IMR-90 (cell line): ENCODE measurements around the gene HARS2. TPM values are rescaled to one million over a fixed set of nuclear protein-coding genes. Genes with fewer than 3 reads are reported as not detected.

ENCODE experiments used
- ATAC-seq: fragments of 200-7000 bp; cut with Tn5 transposase; 2 replicates; pipeline ENCODE4 v1.9.1; 2020; ENCODE audit warnings: low read depth, mild to moderate bottlenecking, moderate library complexity
- BruUV-seq: library from RNA; stranded (reverse); fragments of 400-500 nt; replicated peaks from 2 replicates; lab custom pipeline; 2021; lab: Mats Ljungman, UMichigan
- CTCF ChIA-PET: fragments of 300-600 bp; formaldehyde crosslinking; extraction: SDS; loops from one replicate; lab custom pipeline; 2021; ENCODE audit warnings: antibody characterized with exemption; lab: Yijun Ruan, JAX
- POLR2A ChIA-PET: fragments of 300-600 bp; sonication (Branson Sonifier 250); formaldehyde crosslinking; loops from one replicate; lab custom pipeline; 2022; ENCODE audit warnings: antibody characterized with exemption; ENCODE audit not compliant: unreplicated experiment; lab: Charles Lee
- DNase-seq: peaks from one replicate; pipeline ENCODE4 v3.0.0; 2013
- H2AFZ ChIP-seq: replicated peaks from 2 replicates; pipeline ENCODE3; 2013; ENCODE audit warnings: low read length, mild to moderate bottlenecking; ENCODE audit not compliant: poor library complexity
- H2AK5ac ChIP-seq: 2 replicates; pipeline ENCODE4 v1.6.1; 2013; ENCODE audit warnings: low read depth, low read length, inconsistent platforms
- H2AK9ac ChIP-seq: replicated peaks from 2 replicates; pipeline ENCODE3; 2013; ENCODE audit warnings: mild to moderate bottlenecking, low read depth, low read length, moderate library complexity; ENCODE audit not compliant: poor library complexity
- H2BK120ac ChIP-seq: 2 replicates; pipeline ENCODE4 v1.6.1; 2013; ENCODE audit warnings: low read depth, low read length, inconsistent platforms
- H2BK15ac ChIP-seq: 3 replicates; pipeline ENCODE4 v1.6.1; 2013; ENCODE audit warnings: low read depth, low read length, inconsistent platforms
- H2BK20ac ChIP-seq: 2 replicates; pipeline ENCODE4 v1.6.1; 2013; ENCODE audit warnings: low read depth, mild to moderate bottlenecking, inconsistent platforms, low read length, moderate library complexity
- H2BK5ac ChIP-seq: 2 replicates; pipeline ENCODE4 v1.6.1; 2013; ENCODE audit warnings: mild to moderate bottlenecking, low read depth, low read length, inconsistent platforms; ENCODE audit not compliant: poor library complexity, severe bottlenecking
- H3K14ac ChIP-seq: replicated peaks from 2 replicates; pipeline ENCODE4 v1.6.1; 2013; ENCODE audit warnings: low read depth, low read length, inconsistent platforms
- H3K18ac ChIP-seq: 2 replicates; pipeline ENCODE4 v1.6.1; 2013; ENCODE audit warnings: low read depth, low read length, control low read depth
- H3K23ac ChIP-seq: 2 replicates; pipeline ENCODE4 v1.6.1; 2013; ENCODE audit warnings: low read depth, low read length, inconsistent platforms
- H3K27ac ChIP-seq: 2 replicates; pipeline ENCODE4 v1.5.1; 2013; ENCODE audit warnings: mild to moderate bottlenecking, control low read depth, low read length; ENCODE audit not compliant: insufficient read depth
- H3K27me3 ChIP-seq: 2 replicates; pipeline ENCODE4 v1.6.1; 2013; ENCODE audit warnings: low read length; ENCODE audit not compliant: control insufficient read depth, insufficient read depth
- H3K36me3 ChIP-seq: 2 replicates; pipeline ENCODE4 v1.6.1; 2013; ENCODE audit warnings: low read length, mixed read lengths; ENCODE audit not compliant: control insufficient read depth, insufficient read depth
- H3K4ac ChIP-seq: 2 replicates; pipeline ENCODE4 v1.6.1; 2013; ENCODE audit warnings: low read depth, low read length, inconsistent platforms
- H3K4me1 ChIP-seq: 2 replicates; pipeline ENCODE4 v1.6.1; 2013; ENCODE audit warnings: low read length, mixed read lengths; ENCODE audit not compliant: control insufficient read depth, insufficient read depth
- H3K4me2 ChIP-seq: 2 replicates; pipeline ENCODE4 v1.6.1; 2013; ENCODE audit warnings: low read depth, mild to moderate bottlenecking, control low read depth, low read length, moderate library complexity
- H3K4me3 ChIP-seq: 2 replicates; pipeline ENCODE4 v1.5.1; 2013; ENCODE audit warnings: low read depth, mild to moderate bottlenecking, control low read depth, low read length, moderate library complexity; ENCODE audit not compliant: insufficient read depth
- H3K56ac ChIP-seq: 2 replicates; pipeline ENCODE4 v1.6.1; 2013; ENCODE audit warnings: low read length, inconsistent platforms; ENCODE audit not compliant: insufficient read depth; ENCODE audit errors: extremely low read depth
- H3K79me1 ChIP-seq, 2 experiments: 2 replicates each; pipeline ENCODE4 v1.6.1; 2013; ENCODE audit warnings: low read length in 2 of 2, inconsistent platforms in 1 of 2, low read depth in 1 of 2
- H3K9ac ChIP-seq: 2 replicates; pipeline ENCODE4 v1.6.1; 2013; ENCODE audit warnings: low read depth, low read length, control low read depth
- H3K9me1 ChIP-seq: 2 replicates; pipeline ENCODE4 v1.6.1; 2013; ENCODE audit warnings: low read length, inconsistent platforms; ENCODE audit not compliant: insufficient read depth
- H3K9me3 ChIP-seq: 2 replicates; pipeline ENCODE4 v1.6.1; 2013; ENCODE audit warnings: low read length; ENCODE audit not compliant: control insufficient read depth, insufficient read depth
- H4K20me1 ChIP-seq: 2 replicates; pipeline ENCODE4 v1.6.1; 2013; ENCODE audit warnings: low read length, inconsistent platforms; ENCODE audit not compliant: insufficient read depth
- H4K5ac ChIP-seq: 2 replicates; pipeline ENCODE4 v1.6.1; 2013; ENCODE audit warnings: mild to moderate bottlenecking, low read depth, low read length, control low read depth
- H4K8ac ChIP-seq, 2 experiments: 2 replicates each; pipeline ENCODE4 v1.6.1; 2013; ENCODE audit warnings: low read depth in 2 of 2, low read length in 2 of 2, control low read depth in 1 of 2, inconsistent platforms in 1 of 2
- H4K91ac ChIP-seq: 2 replicates; pipeline ENCODE4 v1.6.1; 2013; ENCODE audit warnings: low read depth, low read length, inconsistent platforms; ENCODE audit not compliant: insufficient read depth
- BHLHE40 ChIP-seq: fragments of 150-350 bp; IDR thresholded peaks from 2 replicates; pipeline ENCODE4 v1.6.1; 2016; ENCODE audit warnings: mild to moderate bottlenecking, low read depth, low read length
- CEBPB ChIP-seq: IDR thresholded peaks from 2 replicates; pipeline ENCODE4 v1.6.1; 2012; ENCODE audit warnings: low read depth, low read length, improper control_type of control experiment
- CHD1 ChIP-seq: IDR thresholded peaks from 2 replicates; pipeline ENCODE4 v1.6.1; 2012; ENCODE audit warnings: low read depth, low read length, improper control_type of control experiment
- FOS ChIP-seq: fragments of 150-350 bp; IDR thresholded peaks from 2 replicates; pipeline ENCODE4 v1.6.1; 2016; ENCODE audit warnings: low read depth, low read length
- MAFK ChIP-seq: IDR thresholded peaks from 2 replicates; pipeline ENCODE4 v1.6.1; 2012; ENCODE audit warnings: low read depth, low read length, improper control_type of control experiment
- MAZ ChIP-seq: IDR thresholded peaks from 2 replicates; pipeline ENCODE4 v1.6.1; 2012; ENCODE audit warnings: low read depth, mild to moderate bottlenecking, low read length, improper control_type of control experiment, moderate library complexity, borderline replicate concordance
- MXI1 ChIP-seq: IDR thresholded peaks from 2 replicates; pipeline ENCODE4 v1.6.1; 2012; ENCODE audit warnings: low read depth, mild to moderate bottlenecking, low read length, moderate library complexity, borderline replicate concordance
- NFE2L2 ChIP-seq: fragments of 150-350 bp; IDR thresholded peaks from 2 replicates; pipeline ENCODE4 v1.6.1; 2016; ENCODE audit warnings: low read depth, mild to moderate bottlenecking, low read length
- POLR2A ChIP-seq: IDR thresholded peaks from 2 replicates; pipeline ENCODE4 v1.6.1; 2012; ENCODE audit warnings: mild to moderate bottlenecking, low read depth, low read length
- RAD21 ChIP-seq: IDR thresholded peaks from 2 replicates; pipeline ENCODE4 v1.6.1; 2012; ENCODE audit warnings: low read length, improper control_type of control experiment
- RCOR1 ChIP-seq: IDR thresholded peaks from 2 replicates; pipeline ENCODE4 v1.6.1; 2012; ENCODE audit warnings: mild to moderate bottlenecking, low read length, improper control_type of control experiment; ENCODE audit not compliant: insufficient replicate concordance
- RFX5 ChIP-seq: IDR thresholded peaks from 2 replicates; pipeline ENCODE4 v1.8.0; 2012; ENCODE audit warnings: low read depth, mild to moderate bottlenecking, low read length, moderate library complexity
- SMC3 ChIP-seq: fragments of 150-350 bp; IDR thresholded peaks from 2 replicates; pipeline ENCODE4 v1.6.1; 2016; ENCODE audit warnings: low read depth, mild to moderate bottlenecking, antibody characterized with exemption, low read length, moderate library complexity
- WGBS, 2 experiments: methylation state at CpG; one replicate each; pipeline versions ENCODE4 v1.1.5 to v1.1.7; 2013; ENCODE audit warnings: missing lambda C conversion rate in 2 of 2; ENCODE audit not compliant: insufficient read length in 1 of 2; ENCODE audit errors: extremely low coverage in 2 of 2; 5-methylcytosine and 5-hydroxymethylcytosine counted together
- dilution Hi-C: fragments of 300-500 bp; cut with HindIII; formaldehyde crosslinking; loops from one replicate; pipeline ENCODE4 v1.14.3; 2018; ENCODE audit warnings: low sequenced_read_pairs; ENCODE audit not compliant: unreplicated experiment
- in situ Hi-C: fragments of 300-500 bp; cut with MboI; formaldehyde crosslinking; loops from 3 replicates; pipeline ENCODE4 v1.14.3; 2019; ENCODE audit warnings: low sequenced_read_pairs, inconsistent platforms, mixed read lengths
- intact Hi-C: fragments of 100-400 bp; cut with micrococcal nuclease; formaldehyde crosslinking; loops from 2 replicates; pipeline ENCODE4 v1.10.0; 2022
- polyA plus RNA-seq, 3 experiments: library from polyadenylated mRNA; depleted of rRNA; stranded (reverse); fragments of >200 nt; gene quantifications; 2 replicates each; pipeline ENCODE4 v1.2.3, GENCODE V29; 2012; ENCODE audit warnings: low replicate concordance in 1 of 3
- total RNA-seq: library from RNA; depleted of rRNA; stranded (reverse); fragments of >200 nt; gene quantifications from 2 replicates; pipeline ENCODE4 v1.2.3, GENCODE V29; 2012
- TF ChIP-seq, protein P1 (sequence below): fragments of 150-350 bp; IDR thresholded peaks from 2 replicates; pipeline ENCODE4 v1.6.1; 2016; ENCODE audit warnings: low read depth, mild to moderate bottlenecking, low read length, moderate library complexity, borderline replicate concordance
- TF ChIP-seq, protein P2 (sequence below): fragments of 150-350 bp; IDR thresholded peaks from 2 replicates; pipeline ENCODE4 v1.6.1; 2017; ENCODE audit warnings: mild to moderate bottlenecking, antibody characterized with exemption, low read length, low read depth
- TF ChIP-seq, protein P3 (sequence below): conservative IDR thresholded peaks from 2 replicates; pipeline ENCODE4 v1.5.1; 2012; ENCODE audit warnings: mild to moderate bottlenecking, low read depth, low read length, improper control_type of control experiment

The HARS2 gene
- total and polyA plus RNA-seq, 2 of the 4 experiments (the other 2 are of a cell fraction): 30.1 to 33.0 TPM

DNA sequence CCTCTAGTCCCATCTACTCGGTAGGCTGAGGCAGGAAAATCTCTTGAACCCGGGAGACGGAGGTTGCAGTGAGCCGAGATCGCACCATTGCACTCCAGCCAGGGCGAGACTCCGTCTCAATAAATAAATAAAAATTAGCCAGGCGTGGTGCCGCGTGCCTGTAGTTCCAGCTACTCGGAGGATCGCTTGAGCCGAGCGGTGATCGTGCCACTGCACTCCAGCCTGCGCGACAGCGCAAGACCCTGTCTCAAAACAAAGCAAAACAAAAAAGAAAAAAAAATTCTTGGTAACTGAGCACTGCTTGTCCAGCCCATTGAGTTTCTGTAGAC, 27.3 kb upstream of the HARS2 start:
- WGBS, 2 experiments: 11% methylated on average over 13 of the region's 18 CpGs; no CpG with 5 or more reads in 1 of the 2 experiments
- no TSS peak for BruUV-seq
- Histone ChIP-seq H2BK15ac (no peak overlapping the region), H3K27ac (peak overlapping the region; percentile 92), H3K9me3 (no peaks in the 10 kb centered on the region), H3K23ac (peak overlapping the region; percentile 94; the same call in 1 of the 2 replicates), H3K79me1 (peaks cover 23 to 43% of the 10 kb centered on the region in 2 experiments), H2AFZ (peak overlapping the region; percentile 94), H2AK5ac (no peak overlapping the region), H4K91ac (peak overlapping the region; percentile 58), H3K9ac (peak overlapping the region; percentile 94), H2BK5ac (peak overlapping the region; percentile 93), H2BK120ac (no peak overlapping the region), H3K18ac (peak overlapping the region; percentile 96), H3K27me3 (no peaks in the 10 kb centered on the region), H4K5ac (peak overlapping the region; percentile 99; the same call in 1 of the 2 replicates), H2AK9ac (peak overlapping the region; percentile 98), H3K9me1 (peaks cover 11% of the 10 kb centered on the region; the same call in 1 of the 2 replicates), H3K4me1 (peaks cover 3% of the 10 kb centered on the region; the same call in 1 of the 2 replicates), H3K56ac (peak overlapping the region; percentile 95; the same call in 1 of the 2 replicates), H3K4ac (peak overlapping the region; percentile 89), H2BK20ac (no peak overlapping the region), H3K14ac (peak overlapping the region; percentile 94), H3K4me2 (peak overlapping the region; percentile 96), H4K8ac (peak overlapping the region; percentile 71 to 96), H3K4me3 (peak overlapping the region; percentile 86), H3K36me3 (peaks cover 45% of the 10 kb centered on the region), H4K20me1 (peaks cover 14% of the 10 kb centered on the region)
- DNase-seq (no peak), ATAC-seq (peak; percentile 6; the same call in 1 of the 2 replicates)
- in situ Hi-C loops: no loop called here
- ChIA-PET POLR2A (interaction anchor here (1.2 kb wide), 1 partner anchor 107 kb away, joined by 3 read pairs; the partner anchor contains the start of gene SRA1), CTCF (no interaction called here)
- dilution Hi-C loops: no loop called here
- TF ChIP-seq, protein P1, sequence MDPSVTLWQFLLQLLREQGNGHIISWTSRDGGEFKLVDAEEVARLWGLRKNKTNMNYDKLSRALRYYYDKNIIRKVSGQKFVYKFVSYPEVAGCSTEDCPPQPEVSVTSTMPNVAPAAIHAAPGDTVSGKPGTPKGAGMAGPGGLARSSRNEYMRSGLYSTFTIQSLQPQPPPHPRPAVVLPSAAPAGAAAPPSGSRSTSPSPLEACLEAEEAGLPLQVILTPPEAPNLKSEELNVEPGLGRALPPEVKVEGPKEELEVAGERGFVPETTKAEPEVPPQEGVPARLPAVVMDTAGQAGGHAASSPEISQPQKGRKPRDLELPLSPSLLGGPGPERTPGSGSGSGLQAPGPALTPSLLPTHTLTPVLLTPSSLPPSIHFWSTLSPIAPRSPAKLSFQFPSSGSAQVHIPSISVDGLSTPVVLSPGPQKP: no peak
- TF ChIP-seq MXI1: no peak
- TF ChIP-seq POLR2A: no peak
- TF ChIP-seq, protein P2, sequence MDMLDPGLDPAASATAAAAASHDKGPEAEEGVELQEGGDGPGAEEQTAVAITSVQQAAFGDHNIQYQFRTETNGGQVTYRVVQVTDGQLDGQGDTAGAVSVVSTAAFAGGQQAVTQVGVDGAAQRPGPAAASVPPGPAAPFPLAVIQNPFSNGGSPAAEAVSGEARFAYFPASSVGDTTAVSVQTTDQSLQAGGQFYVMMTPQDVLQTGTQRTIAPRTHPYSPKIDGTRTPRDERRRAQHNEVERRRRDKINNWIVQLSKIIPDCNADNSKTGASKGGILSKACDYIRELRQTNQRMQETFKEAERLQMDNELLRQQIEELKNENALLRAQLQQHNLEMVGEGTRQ: no peak
- TF ChIP-seq FOS: no peak
- TF ChIP-seq SMC3: no peak
- no peak for TF ChIP-seq RCOR1
- TF ChIP-seq BHLHE40: no peak
- TF ChIP-seq RAD21: no peak
- TF ChIP-seq MAFK: no peak
- TF ChIP-seq, protein P3, sequence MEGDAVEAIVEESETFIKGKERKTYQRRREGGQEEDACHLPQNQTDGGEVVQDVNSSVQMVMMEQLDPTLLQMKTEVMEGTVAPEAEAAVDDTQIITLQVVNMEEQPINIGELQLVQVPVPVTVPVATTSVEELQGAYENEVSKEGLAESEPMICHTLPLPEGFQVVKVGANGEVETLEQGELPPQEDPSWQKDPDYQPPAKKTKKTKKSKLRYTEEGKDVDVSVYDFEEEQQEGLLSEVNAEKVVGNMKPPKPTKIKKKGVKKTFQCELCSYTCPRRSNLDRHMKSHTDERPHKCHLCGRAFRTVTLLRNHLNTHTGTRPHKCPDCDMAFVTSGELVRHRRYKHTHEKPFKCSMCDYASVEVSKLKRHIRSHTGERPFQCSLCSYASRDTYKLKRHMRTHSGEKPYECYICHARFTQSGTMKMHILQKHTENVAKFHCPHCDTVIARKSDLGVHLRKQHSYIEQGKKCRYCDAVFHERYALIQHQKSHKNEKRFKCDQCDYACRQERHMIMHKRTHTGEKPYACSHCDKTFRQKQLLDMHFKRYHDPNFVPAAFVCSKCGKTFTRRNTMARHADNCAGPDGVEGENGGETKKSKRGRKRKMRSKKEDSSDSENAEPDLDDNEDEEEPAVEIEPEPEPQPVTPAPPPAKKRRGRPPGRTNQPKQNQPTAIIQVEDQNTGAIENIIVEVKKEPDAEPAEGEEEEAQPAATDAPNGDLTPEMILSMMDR: no peak
- no peak for TF ChIP-seq CHD1
- TF ChIP-seq MAZ: no peak
- no peak for TF ChIP-seq RFX5
- TF ChIP-seq CEBPB: no peak
- no peak for TF ChIP-seq NFE2L2
- intact Hi-C loops: loop anchor here (1.0 kb wide), 1 partner anchor 27 kb away; the partner anchor contains the start of genes HARS1 and HARS2
